Measurements from ENCODE around the gene GABARAPL2. TPM values are rescaled to one million over a fixed set of nuclear protein-coding genes. Genes with fewer than 3 reads are reported as not detected.

GABARAPL2 gene
- total RNA-seq, 1 donor from 2014 or later = 90.3 TPM

- TF ChIP-seq CTCF (IDR thresholded peaks at IDR 0.05) = no peak
- no peak overlapping the region for H3K4me3 Mint-ChIP-seq (ENCODE audit: unreplicated experiment)
- no peaks in the 10 kb centered on the region for H3K4me1 Mint-ChIP-seq (ENCODE audit: unreplicated experiment)
- no peak overlapping the region for H3K27ac Mint-ChIP-seq (ENCODE audit: unreplicated experiment)
- H3K36me3 Mint-ChIP-seq (ENCODE audit: unreplicated experiment) = no peaks in the 10 kb centered on the region
- no peak for DNase-seq (ENCODE audit: extremely low spot score, unreplicated experiment)
- peaks cover 4% of the 10 kb centered on the region for H3K27me3 Mint-ChIP-seq (ENCODE audit: unreplicated experiment)
- H3K9me3 Mint-ChIP-seq (ENCODE audit: unreplicated experiment) = no peaks in the 10 kb centered on the region
These were observed 36.9 kb upstream of the GABARAPL2 start for GRCh38 chr16:75529056-75529905.

- H3K4me1 Mint-ChIP-seq (ENCODE audit: unreplicated experiment) = no peaks in the 10 kb centered on the region
- H3K27ac Mint-ChIP-seq (ENCODE audit: unreplicated experiment) = no peak overlapping the region
- H3K27me3 Mint-ChIP-seq (ENCODE audit: unreplicated experiment) = peaks cover 4% of the 10 kb centered on the region
- no peak for TF ChIP-seq CTCF (IDR thresholded peaks at IDR 0.05)
- H3K9me3 Mint-ChIP-seq (ENCODE audit: unreplicated experiment) = no peaks in the 10 kb centered on the region
- H3K36me3 Mint-ChIP-seq (ENCODE audit: unreplicated experiment) = no peaks in the 10 kb centered on the region
- no peak overlapping the region for H3K4me3 Mint-ChIP-seq (ENCODE audit: unreplicated experiment)
- DNase-seq (ENCODE audit: extremely low spot score, unreplicated experiment) = no peak
These were observed 36.2 kb upstream of the GABARAPL2 start for GRCh38 chr16:75529959-75530358.

GRCh38 chr16:75532142-75532765 is 33.9 kb upstream of the GABARAPL2 start:
- DNase-seq (ENCODE audit: extremely low spot score, unreplicated experiment) = no peak
- TF ChIP-seq CTCF (IDR thresholded peaks at IDR 0.05) = no peak
- Mint-ChIP-seq H3K9me3 (ENCODE audit: unreplicated experiment) (no peaks in the 10 kb centered on the region), H3K4me3 (ENCODE audit: unreplicated experiment) (no peak overlapping the region), H3K4me1 (ENCODE audit: unreplicated experiment) (no peaks in the 10 kb centered on the region), H3K27ac (ENCODE audit: unreplicated experiment) (no peak overlapping the region), H3K27me3 (ENCODE audit: unreplicated experiment) (peaks cover 4% of the 10 kb centered on the region), H3K36me3 (ENCODE audit: unreplicated experiment) (no peaks in the 10 kb centered on the region)

- no peak for TF ChIP-seq CTCF (IDR thresholded peaks at IDR 0.05)
These were observed 33.4 kb upstream of the GABARAPL2 start for GRCh38 chr16:75532791-75533190.

GRCh38 chr16:75534560-75535205 is 31.5 kb upstream of the GABARAPL2 start:
- Mint-ChIP-seq H3K27me3 (ENCODE audit: unreplicated experiment) (peaks cover 4% of the 10 kb centered on the region), H3K27ac (ENCODE audit: unreplicated experiment) (no peak overlapping the region), H3K4me1 (ENCODE audit: unreplicated experiment) (no peaks in the 10 kb centered on the region), H3K4me3 (ENCODE audit: unreplicated experiment) (no peak overlapping the region), H3K9me3 (ENCODE audit: unreplicated experiment) (no peaks in the 10 kb centered on the region), H3K36me3 (ENCODE audit: unreplicated experiment) (no peaks in the 10 kb centered on the region)
- DNase-seq (ENCODE audit: extremely low spot score, unreplicated experiment) = no peak
- no peak for TF ChIP-seq CTCF (IDR thresholded peaks at IDR 0.05)

More at GRCh38 chr16:75532791-75533190, 33.4 kb upstream of the GABARAPL2 start:
- Mint-ChIP-seq H3K27ac (ENCODE audit: unreplicated experiment) (no peak overlapping the region), H3K36me3 (ENCODE audit: unreplicated experiment) (no peaks in the 10 kb centered on the region), H3K9me3 (ENCODE audit: unreplicated experiment) (no peaks in the 10 kb centered on the region), H3K4me1 (ENCODE audit: unreplicated experiment) (no peaks in the 10 kb centered on the region), H3K4me3 (ENCODE audit: unreplicated experiment) (no peak overlapping the region), H3K27me3 (ENCODE audit: unreplicated experiment) (peaks cover 4% of the 10 kb centered on the region)
- DNase-seq (ENCODE audit: extremely low spot score, unreplicated experiment) = no peak
